GM12891 (cell line): ENCODE results near the gene SMYD3.

Source experiments
- POLR2A ChIP-seq: IDR thresholded peaks from 2 replicates; pipeline ENCODE4 v1.6.1; 2011; ENCODE audit warnings: low read depth, low read length, control low read depth
- POLR2AphosphoS5 ChIP-seq: IDR thresholded peaks from 2 replicates; pipeline ENCODE4 v1.6.1; 2011; ENCODE audit warnings: low read depth, low read length, control low read depth
- POU2F2 ChIP-seq: IDR thresholded peaks from 2 replicates; pipeline ENCODE4 v1.6.1; 2011; ENCODE audit warnings: low read depth, mild to moderate bottlenecking, control low read depth, low read length, moderate library complexity
- SPI1 ChIP-seq: IDR thresholded peaks from 2 replicates; pipeline ENCODE4 v1.6.1; 2011; ENCODE audit warnings: low read depth, low read length, control low read depth
- TAF1 ChIP-seq: IDR thresholded peaks from 2 replicates; pipeline ENCODE4 v1.6.1; 2011; ENCODE audit warnings: low read depth, low read length, control low read depth

DNA sequence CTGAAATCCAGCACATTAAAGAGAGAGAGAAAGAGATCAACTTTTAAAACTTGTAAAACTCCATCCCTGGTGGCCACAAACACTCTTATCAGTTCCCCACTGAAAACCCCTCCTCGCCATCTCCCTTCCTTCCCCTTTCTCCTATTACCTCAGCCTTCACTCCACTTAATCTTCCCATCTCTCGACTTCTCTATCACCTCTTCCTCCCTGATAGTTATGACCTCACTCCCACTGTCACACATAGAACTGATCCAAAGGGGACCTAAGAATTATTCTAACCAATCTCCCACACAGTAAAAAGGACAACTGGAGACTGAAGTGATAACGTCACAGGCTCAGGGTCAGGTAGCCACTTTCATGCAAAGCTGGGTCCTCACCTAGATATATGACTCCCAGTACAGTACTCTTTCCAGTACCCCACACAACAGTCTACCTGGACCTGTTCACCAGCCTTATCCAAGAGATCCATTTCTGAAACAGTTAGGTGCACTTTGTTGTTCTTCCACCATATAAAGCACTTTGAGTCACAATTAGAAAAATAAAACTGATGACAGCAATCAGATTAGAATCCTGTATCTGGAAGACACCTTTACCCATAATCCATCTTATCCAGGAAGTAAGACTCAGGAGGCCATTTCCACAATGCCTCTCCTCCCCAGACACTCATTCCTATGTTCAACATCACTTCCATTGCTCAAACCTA is 324.8 kb downstream of the SMYD3 start:
- TF ChIP-seq POLR2A (no peak), POLR2AphosphoS5 (no peak), TAF1 (no peak), SPI1 (0 out of 2 replicates have a peak, but pooled peaks have one; percentile 1), POU2F2 (no peak)
